ENCODE data around the gene DNAJC15.

- TF ChIP-seq CTCF (IDR thresholded peaks at IDR 0.05): no peak
- TF ChIP-seq POLR2AphosphoS5 (IDR thresholded peaks at IDR 0.05; ENCODE audit: low read depth, low read length): no peak
Observed at GRCh38 chr13:43124490-43124889, 101.1 kb downstream of the DNAJC15 start.

All from Panc1 (cell line).